Islet precursor cell (in vitro differentiated cells): ENCODE measurements around the gene ZFAND6.

Experiments
- DNase-seq: peaks from one replicate; pipeline ENCODE4 v3.0.0-alpha.2; 2018

The ZFAND6 gene

GRCh38 chr15:80152180-80152895, 92.9 kb downstream of the ZFAND6 start:
- DNase-seq, result peak; percentile 100

GRCh38 chr15:80152896-80153876, 93.7 kb downstream of the ZFAND6 start, which contains the start of gene FAH:
Gene FAH, plus strand, starts transcription at chr15:80152999. Its CDS starts 56 bp downstream, at chr15:80153055.
- DNase-seq, result peak; percentile 76

DNA sequence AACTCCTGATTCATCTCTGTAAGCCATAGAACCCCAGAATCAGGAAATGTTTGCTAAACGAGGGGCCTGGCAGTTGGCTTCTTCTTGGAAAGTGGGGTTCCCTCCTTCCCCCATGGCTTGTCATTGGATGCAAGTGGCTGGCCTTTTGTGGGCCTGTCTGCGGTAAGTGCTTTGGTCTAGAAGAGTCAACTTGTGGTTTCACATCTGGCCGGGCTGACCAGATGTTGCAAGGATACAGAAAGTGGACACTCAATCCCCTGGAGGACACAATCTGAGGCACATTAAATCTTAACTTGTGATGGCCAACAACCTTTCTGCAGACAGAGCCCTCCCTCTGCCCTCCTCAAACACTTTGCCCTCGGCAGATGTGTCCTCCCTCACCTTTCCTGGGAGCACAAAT, 94.4 kb downstream of the ZFAND6 start:
- peak; percentile 39 for DNase-seq

- DNase-seq, result peak; percentile 53
Observed at GRCh38 chr15:80154336-80154735, 94.9 kb downstream of the ZFAND6 start.

- DNase-seq, result peak; percentile 38
Observed at GRCh38 chr15:80155001-80155377, 95.5 kb downstream of the ZFAND6 start.

DNA sequence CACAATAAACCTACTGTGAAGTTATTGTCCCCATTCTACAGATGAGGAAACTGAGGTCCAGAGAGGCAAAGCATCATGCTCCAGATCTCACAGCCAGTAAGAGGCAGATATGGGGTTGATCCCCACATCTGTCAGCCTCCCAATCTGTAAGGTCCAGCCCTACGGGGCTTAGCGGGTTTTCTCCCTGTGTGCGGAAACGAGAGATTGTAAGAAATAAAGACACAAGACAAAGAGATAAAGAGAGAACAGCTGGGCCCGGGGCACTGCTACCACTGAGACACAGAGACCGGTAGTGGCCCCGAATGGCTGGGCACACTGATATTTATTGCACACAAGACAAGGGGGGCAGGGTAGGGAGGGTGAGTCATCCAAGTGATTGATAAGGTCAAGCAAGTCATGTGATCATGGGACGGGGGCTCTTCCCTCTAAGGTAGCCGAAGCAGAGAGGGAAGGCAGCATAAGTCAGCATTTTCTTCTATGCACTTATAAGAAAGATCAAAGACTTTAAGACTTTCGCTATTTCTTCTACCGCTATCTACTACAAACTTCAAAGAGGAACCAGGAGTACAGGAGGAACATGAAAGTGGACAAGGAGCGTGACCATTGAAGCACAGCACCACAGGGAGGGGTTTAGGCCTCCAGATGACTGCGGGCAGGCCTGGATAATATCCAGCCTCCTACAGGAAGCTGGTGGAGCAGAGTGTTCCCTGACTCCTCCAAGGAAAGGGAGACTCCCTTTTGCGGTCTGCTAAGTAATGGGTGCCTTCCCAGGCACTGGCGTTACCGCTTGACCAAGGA, 96.1 kb downstream of the ZFAND6 start:
- DNase-seq, result peak; percentile 79

GRCh38 chr15:80156176-80156720, 96.8 kb downstream of the ZFAND6 start:
- DNase-seq, result peak; percentile 4

DNA sequence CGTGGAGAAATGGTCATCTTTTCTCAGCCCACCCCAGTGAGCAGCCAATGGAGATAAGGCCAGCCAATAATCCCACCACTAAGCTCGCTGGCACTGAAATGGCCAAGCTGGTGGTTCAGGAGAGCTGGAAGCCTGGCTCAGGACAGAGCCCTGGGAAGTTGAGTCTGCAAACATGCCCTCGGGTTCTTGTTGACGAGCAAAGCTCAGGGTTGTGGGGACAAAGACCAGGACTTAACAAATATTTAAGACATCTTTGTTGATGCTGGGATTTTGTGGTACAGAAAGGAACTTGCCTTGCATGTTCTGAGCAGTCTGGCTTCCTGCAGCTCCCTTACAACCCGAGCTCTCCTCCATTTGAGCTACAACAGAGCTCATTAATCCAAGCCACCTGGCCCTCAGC, 97.7 kb downstream of the ZFAND6 start:
- peak; percentile 49 for DNase-seq

DNA sequence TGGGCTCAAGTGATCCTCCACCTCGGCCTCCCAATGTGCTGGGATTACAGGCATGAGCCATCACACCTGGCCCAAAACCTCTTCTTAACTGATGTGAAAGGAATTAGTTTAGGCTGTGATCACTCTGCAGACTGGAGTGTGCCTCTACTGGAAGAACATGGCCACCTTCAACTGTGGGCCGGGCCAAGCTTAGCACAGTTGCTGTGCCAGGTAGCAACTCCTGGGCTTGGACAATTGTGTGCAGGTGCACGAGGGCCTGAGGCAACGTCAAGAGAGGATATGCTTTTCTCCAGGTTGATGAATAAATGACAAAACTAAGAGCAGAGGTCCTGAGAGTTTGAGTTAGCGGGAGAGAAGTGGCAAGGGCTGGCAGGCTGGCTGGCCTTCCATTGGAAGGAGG, 99.8 kb downstream of the ZFAND6 start:
- DNase-seq, result peak; percentile 7

- peak; percentile 53 for DNase-seq
Observed at GRCh38 chr15:80159811-80160569, 100.5 kb downstream of the ZFAND6 start.

DNA sequence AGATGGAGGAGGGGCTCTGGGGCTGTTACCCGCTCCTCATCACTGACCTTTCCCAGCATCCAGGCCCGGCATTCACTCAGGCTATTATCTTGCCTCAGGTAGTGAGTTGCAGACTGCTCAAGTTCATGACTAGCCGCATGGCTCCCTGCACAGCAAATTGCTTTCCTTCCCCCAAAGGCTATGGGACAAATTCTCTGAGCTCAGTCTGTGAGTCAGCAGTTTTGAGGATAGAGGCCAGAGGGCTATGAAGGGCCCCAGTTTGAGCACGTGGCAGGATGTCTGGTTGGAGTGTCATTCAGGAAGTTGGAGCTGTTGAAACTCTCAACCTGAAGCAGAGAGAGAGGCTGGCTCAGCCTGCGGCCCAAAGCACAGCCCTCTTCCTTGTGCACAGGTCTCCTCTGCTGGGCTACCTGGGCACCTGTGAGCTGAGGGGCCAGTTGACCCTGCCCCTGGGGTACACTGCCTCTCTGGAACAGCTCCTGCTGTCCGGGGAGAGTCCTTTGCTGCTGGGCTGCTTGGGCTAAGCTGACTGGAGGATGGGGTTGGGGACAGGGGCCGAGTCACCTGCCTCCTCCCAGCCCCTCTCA, 101.2 kb downstream of the ZFAND6 start:
- peak; percentile 93 for DNase-seq

GRCh38 chr15:80161468-80162016, 102.1 kb downstream of the ZFAND6 start:
- peak; percentile 25 for DNase-seq

GRCh38 chr15:80162059-80162554, 102.6 kb downstream of the ZFAND6 start:
- DNase-seq, result peak; percentile 17

GRCh38 chr15:80163217-80163616, 103.7 kb downstream of the ZFAND6 start:
- peak; percentile 11 for DNase-seq

DNA sequence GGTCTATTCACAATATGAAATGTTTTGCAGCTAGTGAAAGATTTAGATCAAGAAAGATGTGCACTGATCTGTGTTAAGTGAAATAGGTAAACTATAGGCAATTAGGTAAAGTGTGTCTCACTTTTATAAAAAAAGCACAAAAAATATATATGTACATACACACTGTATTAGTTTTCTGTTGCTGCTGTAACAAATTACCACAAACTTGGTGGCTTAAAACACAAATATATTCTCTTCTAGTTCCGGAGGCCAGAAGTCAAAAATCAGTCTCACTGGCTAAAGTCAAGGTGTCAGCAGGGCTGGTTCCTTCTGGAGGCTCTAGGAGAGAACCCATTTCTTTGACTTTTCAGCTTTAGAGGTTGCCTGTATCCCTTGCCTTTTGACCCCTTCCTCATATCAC, 104.4 kb downstream of the ZFAND6 start:
- no peak for DNase-seq

DNA sequence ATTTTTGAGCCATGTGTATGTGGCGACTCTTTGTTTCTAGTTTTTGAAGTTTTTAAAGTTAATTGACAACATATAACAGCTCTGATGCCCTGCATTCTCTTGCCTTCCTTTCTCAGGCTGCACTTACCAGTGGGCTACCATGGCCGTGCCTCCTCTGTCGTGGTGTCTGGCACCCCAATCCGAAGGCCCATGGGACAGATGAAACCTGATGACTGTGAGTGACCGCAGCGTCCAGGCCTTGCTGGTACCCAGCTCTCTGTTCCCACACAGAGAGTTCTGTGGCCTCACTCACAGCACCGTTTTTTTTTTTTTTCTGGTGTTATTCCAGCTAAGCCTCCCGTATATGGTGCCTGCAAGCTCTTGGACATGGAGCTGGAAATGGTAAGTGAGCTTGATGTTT, 108.5 kb downstream of the ZFAND6 start:
- no peak for DNase-seq

DNA sequence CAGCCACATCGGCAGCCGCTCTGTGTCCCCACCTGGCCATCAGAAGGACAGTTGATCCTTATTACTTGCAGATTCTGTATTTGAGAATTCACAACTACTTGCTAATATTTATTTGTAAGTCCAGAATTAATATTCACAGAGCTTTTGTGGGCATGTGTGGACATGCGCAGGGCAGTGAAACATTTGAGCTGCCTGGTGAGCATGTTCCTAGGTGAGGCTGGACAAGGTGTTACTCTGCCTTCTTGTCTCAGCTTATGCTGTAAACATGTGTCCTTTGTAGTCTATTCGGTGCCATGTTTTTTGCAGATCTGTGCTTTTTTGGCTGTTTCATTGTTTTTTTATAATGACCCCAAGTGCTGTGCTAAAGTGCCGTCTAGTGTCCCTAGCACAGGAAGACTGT, 108.9 kb downstream of the ZFAND6 start:
- no peak for DNase-seq

GRCh38 chr15:80169768-80170357, 110.4 kb downstream of the ZFAND6 start:
- DNase-seq, result no peak

GRCh38 chr15:80170596-80170995, 111.1 kb downstream of the ZFAND6 start:
- no peak for DNase-seq

DNA sequence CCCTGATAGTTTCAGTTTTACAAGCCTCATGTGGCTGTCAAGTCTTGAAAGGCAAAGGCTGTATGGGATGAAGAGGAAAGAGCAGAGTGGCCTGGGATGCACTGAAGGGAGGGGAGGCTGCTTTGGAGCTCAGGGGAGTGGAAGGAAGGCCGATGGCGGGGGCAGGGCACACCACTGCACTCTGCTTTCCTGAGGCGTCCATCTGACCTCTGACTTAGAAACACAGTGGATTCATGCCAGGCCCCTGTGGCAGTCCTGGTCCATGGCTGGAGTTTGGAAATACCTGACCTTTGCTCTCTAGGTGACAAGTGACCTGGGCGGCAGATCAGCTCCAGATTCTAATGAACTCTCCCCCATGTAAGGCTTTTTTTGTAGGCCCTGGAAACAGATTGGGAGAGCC, 112.3 kb downstream of the ZFAND6 start:
- no peak for DNase-seq

- no peak for DNase-seq
Observed at GRCh38 chr15:80172401-80172800, 112.9 kb downstream of the ZFAND6 start.
